HG02798 (cell line): ENCODE measurements around the gene ZNF135.

Experiments used
- ATAC-seq: cut with Tn5 transposase; IDR thresholded peaks from one replicate; pipeline ENCODE4 v1.9.1; 2021; ENCODE audit warnings: mild to moderate bottlenecking; ENCODE audit not compliant: unreplicated experiment, poor library complexity

ZNF135 gene

DNA sequence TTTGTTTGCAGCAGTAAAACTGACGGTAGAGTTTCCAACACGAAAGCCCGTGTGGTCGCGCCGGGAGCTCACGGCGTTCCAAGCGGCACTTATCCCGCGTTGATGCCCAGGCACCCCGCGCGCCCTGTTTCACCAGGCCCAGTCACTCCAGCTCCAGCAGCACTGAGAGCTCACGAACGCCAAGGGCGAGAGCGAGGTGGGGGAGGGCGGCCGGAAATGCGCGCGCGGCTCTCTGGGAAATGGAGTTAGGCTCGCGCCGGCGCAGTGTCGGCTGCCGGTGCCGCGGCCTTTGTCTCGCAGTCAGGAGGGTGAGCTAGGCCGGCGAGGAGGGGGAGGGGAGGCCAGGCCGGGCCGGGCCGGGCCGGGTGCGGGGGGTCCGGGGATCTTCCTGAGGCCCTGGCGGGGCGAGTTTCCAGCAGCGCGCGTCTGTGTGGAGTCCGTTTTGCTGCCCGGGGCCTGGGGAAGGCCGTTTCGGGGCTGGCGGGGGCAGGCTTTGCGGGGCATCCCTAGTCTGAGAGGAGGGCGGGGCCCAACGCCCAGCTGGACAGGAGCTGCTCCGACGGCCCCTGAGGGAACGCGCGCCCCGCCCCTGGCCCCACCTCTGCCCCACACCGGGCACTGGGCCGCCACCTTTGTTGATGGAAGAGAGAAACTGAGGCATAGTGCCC lies at the start of gene ZNF135:
Gene ZNF135 (plus strand): TSS at position 280 of the 668 bp plus-strand sequence. CDS start 721 bp downstream, outside the sequence.
- ATAC-seq: no peak

DNA sequence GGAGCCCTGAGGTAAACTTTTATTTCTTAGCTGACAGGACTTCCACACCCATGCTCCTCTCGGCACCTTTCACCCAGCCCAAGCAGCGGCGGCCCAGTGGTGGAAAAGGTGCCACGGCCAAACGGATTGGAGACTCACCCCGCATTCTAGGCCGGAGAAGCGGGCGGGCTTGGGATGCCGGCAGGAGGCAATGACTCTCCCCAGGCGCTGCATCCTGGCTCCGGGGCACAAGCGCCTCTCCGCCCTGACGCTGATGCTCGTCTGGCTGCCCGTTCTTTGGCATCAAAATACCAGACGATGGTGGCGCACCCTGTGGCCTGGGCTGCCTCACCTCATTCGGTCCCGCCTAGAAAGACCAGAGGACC lies 49.8 kb upstream of the ZNF135 start:
- no peak for ATAC-seq

DNA sequence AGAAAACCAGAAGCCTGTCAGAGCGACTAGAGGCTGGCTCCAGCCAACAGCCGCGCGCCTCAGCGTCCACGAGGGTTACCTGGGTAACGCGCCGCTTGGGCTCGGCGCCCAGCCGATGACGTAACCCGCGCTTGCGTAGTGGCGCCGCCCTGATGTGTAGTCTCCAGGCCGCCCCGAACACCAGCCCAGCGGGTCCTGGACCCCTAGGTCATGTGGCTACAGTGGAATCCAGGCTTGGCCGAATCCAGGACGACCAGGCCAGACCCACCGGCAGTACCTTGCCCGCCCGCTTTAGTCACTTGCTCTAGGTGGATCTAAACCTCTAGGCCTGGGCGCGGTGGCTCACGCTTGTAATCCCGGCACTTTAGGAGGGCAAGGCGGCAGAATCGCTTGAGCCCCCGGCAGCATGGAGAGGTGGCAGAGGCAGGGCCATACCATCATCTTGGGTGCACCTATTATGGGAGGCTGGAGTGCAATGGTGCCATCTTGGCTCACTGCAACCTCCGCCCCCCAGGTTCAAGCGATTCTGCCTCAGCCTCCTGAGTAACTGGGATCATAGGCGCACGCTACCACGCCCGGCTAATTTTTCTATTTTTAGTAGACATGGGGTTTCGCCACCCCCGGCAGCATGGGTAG lies 49.3 kb upstream of the ZNF135 start:
- ATAC-seq: no peak

DNA sequence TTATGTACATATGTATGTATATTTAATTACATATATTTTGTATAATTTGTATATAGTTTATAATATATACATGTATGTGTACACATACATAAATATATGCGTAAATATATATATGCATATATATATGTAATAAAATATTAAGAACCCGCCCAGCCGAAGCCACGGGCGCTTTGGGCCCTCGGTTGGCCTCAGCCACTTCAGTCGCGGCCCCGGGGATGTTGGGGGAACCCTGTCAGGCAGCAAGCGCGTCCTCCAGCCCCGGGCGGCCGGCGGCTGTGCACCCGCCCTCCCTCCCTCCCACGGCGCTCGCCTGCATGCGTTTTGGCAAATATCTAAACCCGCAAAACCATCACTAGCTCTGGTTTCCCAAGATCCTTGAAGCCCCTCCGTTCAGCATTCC lies 48.6 kb upstream of the ZNF135 start:
- no peak for ATAC-seq

DNA sequence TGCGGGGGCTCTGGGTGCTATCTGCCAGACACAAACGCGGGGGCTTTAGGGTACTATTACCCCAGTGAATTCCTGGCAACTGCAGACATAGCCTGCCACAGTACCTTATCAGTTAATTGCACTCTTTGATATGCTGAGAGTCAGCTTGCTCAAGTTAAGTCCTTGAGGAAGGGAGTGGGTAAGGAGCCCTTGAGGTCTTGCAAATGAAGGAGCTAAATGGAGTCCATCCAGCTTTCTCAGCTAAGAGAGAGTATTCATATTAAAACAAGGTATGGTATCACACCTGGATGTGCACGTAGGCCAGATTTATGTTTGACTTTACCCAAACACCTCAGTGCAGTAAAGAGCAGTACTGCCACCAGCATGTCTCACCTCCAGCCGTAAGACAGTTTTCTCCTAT lies 44.9 kb upstream of the ZNF135 start:
- no peak for ATAC-seq

DNA sequence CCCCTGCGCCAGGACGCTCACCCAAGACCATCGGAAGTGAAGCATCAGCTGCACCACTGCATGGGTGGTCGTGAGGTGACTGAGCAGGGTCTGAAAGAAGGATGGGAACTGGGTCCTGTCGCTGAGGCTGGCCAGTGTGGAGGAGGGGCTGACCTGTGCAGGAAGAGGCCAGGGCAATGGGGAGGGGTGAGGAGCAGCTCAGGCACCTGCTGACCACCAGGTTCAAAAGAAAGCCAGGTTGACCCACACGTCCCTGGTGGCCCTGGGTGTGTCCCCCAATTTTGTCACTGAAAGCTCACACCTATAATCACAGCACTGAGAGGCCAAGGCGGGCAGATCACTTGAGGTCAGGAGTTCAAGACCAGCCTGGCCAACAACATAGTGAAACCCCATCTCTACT lies 39.0 kb upstream of the ZNF135 start:
- ATAC-seq: no peak

DNA sequence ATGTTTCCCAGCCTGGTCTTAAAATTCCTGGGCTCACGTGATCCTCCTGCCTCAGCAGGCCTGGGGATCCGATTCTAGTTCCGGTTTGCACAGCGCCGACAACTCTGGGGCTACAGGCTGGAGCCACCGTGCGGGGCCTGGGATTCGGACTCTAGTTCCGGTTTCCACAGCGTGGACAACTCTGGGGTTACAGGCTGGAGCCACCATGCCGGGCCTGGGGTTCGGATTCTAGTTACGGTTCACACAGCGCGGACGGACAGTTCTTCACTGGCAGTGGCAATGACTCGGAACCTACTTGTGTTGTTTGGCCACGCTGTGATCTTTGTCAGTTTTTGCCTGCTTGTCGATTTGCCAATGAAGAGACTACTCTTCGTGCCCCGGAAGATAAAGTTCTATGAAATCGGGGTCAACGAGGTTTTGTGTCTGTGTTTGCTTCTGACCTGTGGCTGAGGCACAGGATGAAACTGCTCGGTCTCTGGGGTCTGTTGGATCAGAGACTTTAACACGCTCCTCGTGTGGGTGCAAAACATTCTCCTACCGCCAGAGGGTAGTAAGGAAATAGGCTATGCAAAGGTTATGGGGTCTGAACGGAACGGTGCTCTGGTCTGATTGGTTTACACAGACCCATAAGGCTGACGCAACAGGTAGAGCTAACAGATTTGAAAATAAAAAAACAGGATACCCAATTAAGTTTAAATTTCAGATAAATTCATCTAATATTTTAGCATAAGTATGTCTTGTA lies 37.4 kb upstream of the ZNF135 start:
- no peak for ATAC-seq

DNA sequence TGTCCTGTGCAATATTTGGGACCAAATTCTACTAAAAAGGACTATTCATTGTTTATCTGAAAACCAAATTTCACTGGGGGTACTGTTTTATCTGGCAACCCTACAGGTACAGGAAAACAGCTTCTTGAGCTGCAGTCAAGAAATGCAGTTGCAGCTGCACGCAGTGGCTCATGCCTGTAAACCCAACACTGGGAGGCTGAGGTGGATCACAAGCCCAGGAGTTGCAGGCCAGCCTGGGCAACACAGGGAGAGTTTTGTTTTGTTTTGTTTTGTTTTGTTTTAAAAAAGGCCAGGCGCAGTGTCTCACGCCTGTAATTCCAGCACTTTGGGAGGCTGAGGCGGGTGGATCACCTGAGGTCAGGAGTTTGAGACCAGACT lies 36.8 kb upstream of the ZNF135 start:
- ATAC-seq: no peak

DNA sequence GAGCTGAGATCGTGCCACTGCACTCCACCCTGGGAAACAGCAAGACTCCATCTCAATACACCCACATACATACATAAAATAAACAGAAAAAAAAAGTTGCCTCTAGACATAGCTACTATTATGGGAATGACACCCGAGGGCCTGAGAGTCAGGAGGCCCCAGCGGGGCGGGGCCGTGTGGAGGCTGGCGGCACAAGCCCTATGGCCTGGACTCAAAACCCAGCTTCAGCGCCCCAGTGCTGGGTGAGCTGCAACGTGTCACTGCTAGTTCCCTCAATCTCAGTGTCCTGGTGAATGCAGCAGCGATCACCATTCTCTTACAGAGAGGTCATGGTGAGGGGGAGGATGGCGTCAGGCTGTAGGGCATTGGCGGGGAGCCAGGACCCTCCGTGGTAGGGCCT lies 34.4 kb upstream of the ZNF135 start:
- ATAC-seq: no peak

DNA sequence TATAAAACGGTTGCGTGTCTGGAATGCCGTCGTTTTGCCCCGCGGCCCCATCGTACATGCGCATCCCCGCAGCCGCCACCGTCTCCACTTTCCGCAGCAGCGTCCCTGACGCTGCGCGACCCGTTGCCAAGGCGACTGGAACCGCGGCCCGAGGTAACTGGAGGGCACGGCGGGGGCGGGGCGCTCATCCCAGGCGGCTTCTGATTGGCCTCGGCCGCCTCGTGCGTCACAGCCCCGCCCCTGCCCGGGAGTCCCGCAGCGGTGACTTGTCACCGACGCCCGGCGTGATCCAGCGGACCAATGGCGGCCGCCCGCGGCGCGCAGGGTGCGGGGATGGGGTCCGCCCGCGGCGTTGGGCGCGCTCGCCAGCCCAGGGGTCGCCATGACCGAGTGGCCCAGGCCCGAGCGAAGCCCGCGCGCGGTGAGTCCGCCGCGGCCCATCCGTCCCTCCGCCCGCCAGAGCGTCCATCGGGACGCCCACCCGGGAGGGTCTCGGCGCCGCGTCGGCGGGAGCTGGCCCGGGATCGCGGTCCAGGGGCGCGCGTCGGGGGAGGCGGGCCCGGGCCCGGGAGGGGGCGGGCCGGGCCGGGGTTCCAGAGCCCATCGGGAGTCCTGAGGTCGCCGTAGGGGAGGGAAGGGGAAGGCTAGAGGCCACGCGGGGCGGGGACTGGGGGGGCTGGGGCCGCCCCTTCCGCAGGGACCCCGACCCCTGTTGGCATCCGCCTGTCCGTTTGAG lies 25.2 kb upstream of the ZNF135 start, which contains the start of gene ZSCAN1:
Gene ZSCAN1 (plus strand): TSS at position 285 of the 736 bp plus-strand sequence. CDS start 3,812 bp downstream, outside the sequence.
- no peak for ATAC-seq

DNA sequence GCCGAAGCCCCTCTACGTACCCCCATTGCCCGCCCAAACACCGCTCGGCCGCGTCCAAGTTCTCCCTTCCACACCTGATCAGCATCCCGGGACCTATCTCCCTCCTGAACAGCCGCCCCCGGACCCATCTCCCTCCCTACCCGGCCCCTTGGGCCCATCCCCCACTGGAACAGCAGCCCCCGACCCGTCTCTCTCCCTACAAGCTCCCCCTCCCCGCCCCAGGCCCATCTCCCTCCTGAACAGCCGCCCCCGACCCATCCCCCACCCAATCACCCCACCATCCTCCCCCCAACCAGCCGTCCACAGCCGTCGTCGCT lies 24.6 kb upstream of the ZNF135 start:
- no peak for ATAC-seq

DNA sequence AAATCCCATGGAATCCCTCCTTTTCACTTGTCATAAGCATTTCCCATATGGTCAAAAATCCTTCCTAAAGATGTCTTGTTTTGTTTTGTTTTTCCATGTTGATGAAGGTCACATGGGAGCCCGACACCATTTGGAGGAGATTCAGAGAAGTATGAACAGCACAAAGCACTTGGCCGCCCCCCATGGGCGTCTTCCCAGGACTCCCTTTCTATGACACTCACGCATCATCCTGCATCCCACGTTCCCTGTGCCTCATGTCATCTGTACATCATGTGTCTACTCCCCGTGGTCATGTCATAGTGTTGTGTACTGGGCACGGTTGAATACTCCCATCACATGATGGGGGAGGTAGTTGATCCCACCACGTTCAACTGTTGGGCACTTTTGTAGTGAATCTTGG lies 23.2 kb upstream of the ZNF135 start:
- ATAC-seq: no peak

DNA sequence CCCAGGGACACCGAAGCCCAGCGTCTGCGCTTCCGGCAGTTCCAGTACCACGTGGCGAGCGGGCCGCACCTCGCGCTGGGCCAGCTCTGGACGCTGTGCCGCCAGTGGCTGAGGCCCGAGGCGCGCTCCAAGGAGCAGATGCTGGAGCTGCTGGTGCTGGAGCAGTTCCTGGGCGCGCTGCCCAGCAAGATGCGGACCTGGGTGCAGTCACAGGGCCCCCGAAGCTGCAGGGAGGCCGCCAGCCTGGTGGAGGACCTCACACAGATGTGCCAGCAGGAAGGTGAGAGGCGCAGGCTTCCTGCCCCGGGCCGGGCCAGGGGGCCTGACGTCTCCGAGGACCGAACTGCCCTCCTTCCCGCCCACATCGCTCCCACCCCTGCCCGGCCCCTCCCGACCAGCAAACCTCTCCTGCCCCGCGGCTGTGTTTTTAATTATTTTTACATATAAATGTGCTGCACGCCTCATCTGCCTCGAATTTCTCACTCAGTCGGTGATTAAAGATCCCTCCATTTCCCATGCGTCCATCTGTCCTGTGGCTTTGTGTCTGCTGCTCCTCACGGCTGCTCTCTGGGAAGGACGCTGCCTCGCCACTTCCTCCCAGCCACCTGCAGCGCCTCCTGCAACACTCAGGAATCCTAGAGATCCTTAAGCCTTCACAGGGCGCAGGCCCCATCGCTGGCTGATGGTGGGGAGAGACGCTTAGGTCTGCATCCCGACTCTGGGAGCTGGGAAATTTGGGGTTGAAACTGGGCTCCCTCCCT lies 21.0 kb upstream of the ZNF135 start:
- no peak for ATAC-seq

DNA sequence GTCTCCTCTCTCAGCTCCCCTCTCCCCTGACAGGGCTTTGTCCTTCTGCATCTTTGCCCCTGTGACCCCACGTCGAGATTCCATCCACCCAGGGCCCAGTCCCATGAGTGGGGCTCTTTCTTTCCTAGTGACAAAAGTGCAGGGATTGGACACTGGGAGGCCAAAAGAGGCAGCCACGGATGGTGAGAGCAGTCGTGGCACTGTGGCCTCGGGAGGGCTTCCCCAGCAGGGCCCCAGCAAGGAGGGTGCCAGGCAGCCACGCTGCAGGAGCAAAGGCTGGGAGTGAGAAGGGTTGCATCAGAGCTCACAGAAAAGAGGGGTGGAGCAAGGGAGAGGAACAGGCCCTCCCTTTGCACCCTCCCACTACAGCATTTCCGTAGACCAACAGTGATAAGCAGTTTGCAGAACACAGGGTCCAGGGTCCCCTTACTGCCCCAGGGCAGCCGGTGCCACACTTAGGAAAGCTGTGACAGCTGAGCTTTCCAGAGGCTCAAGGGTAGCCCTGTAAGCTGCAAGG lies 20.3 kb upstream of the ZNF135 start:
- no peak for ATAC-seq

DNA sequence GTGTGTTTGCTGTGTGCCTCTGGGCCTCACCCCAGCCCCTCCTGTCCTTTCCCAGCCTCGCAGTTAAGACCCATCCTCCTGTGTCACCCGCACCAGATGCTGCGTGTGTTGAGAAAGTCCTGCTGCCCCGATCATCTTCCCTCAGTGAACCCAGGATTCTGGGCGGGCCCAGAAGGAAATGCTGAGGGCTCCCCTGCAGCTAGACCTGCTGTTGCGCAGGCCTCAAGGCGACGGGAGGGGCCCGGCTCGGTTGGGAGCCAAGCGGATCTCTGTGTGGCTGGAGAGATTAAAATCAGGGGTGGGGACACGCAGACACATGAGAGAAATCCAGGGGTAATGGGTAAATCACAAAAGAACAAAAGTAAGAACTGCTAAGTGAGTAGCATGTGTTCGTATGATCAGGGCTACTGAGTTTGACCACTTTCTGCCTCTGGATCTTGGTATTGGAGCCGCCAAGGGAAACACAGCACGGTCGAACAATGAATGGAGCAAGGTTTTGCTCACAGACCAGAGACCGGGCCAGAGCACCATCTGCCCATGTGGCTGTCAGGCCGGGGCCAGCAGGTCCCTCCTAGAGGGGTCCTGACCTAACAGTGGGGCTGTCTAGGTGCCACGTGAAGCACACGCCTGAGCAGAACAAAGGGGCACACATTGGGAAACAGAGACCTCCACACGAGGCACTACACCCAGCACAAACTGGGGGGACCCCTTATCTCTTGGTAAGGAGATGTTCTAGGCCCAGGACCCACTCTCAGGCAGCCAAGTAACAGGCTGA lies 18.1 kb upstream of the ZNF135 start:
- ATAC-seq: no peak

DNA sequence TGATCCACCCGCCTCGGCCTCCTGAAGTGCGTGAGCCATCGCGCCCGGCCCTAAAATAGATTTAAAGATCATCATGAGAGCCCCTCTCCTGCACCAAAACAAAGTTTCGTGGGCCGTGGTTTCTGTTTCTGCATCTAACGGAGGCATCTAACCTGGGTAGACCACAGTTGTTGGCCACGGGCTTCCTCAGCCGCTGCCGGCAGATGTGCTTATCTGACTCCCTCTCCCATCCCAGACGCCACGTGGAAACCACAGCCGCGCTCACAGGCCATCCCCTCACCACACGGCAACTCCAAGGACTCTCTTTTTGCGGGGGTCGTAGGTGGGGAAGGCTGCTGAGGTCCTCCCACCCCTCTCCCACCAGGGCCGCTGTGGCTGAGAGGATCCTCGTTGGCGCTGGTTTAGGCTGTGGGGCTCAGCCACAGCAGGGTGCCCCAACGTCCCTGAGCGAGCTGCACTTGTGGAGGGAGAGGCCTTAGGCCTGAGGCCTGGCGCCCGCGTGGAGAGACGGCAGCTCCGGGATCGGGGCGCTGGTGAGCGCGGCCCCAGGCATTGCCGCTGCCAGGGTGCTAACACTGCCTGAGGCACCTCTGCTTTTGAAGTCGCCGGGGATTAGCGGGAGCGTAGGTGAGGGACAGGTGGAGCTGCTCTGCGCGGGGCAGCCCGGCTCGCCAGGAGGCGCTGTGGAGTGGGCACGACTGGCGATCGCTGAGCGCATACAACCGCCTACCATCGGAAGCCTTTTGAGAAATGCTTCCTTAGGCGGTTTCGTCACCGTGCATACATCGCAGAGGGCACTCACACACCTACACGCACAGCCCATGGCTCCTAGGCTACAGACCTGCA lies 16.4 kb upstream of the ZNF135 start:
- no peak for ATAC-seq

DNA sequence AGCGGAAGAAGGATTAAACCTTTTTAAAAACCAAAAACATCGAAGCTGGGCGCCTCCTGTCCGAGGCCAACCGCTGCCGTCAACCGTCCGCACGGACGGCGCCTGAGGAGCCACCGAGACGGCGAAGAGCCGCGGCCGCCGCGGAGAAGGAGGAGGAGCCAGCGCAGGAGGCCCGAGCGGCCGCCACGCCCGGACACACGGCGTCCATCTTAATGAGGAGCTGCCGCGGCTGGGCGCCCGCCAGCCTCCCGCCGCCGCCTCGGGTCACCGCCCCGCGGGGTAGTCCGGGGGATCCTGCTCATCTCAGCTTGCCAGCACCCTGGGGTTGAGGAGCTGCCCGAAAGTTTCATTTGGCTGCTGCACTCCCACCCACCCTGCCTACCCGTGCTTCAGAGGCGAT lies 14.7 kb upstream of the ZNF135 start:
- no peak for ATAC-seq

DNA sequence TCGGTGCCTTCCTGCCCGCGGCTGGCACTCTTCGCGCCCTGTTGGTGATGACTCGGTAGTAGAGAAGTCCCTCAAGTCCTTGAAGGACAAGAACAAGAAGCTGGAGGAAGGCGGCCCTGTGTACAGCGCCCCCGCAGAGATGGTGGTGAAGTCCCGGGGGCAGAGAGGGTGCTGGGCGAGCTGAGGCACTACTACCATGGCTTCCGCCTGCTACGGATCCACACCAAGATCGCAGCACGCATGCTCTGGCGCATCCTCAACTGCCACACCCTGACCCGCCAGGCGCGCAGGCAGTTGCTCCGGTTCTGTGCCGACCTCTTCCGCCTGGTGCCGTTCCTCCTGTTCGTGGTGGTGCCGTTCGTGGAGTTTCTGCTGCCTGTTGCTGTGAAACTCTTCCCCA lies 14.2 kb upstream of the ZNF135 start:
- no peak for ATAC-seq
